ENCODE measurements around the gene SP8. TPM values are rescaled to one million over a fixed set of nuclear protein-coding genes. Genes with fewer than 3 reads are reported as not detected.

SP8 gene
- total and polyA plus RNA-seq, 9 of the 15 experiments (the other 6 are each of a cell fraction or from before 2014, with no cell fraction given): 0.04 to 1.2 (median 0.19) TPM

- TF ChIP-seq ID3 (CRISPR knock-in tag; IDR thresholded peaks at IDR 0.05): no peak
- TF ChIP-seq ID3 (tag; IDR thresholded peaks at IDR 0.05): no peak
- TF ChIP-seq PKNOX1 (IDR thresholded peaks at IDR 0.05): no peak
- no peak for TF ChIP-seq ZNF76 (CRISPR knock-in tag; IDR thresholded peaks at IDR 0.05; ENCODE audit: borderline replicate concordance)
- TF ChIP-seq ZNF316 (IDR thresholded peaks at IDR 0.05): no peak
- no peak for TF ChIP-seq ZNF707 (CRISPR knock-in tag; conservative IDR thresholded peaks at IDR 0.05)
- no peak for TF ChIP-seq HDAC2 (IDR thresholded peaks at IDR 0.05)
- TF ChIP-seq ZBTB12 (CRISPR knock-in tag; IDR thresholded peaks at IDR 0.05): no peak
Observed at GRCh38 chr7:20831956-20832355, 45.3 kb upstream of the SP8 start (continued).

GRCh38 chr7:20831451-20831850, 44.8 kb upstream of the SP8 start:
- DNase-seq (ENCODE audit: extremely low read depth in 1 of 4, low spot score in 3 of 4) (no peak), ATAC-seq (no peak), FAIRE-seq (no peak)
- H3K9me1 ChIP-seq (ENCODE audit: control insufficient read depth, insufficient read depth, low read length): no peaks in the 10 kb centered on the region
- CTCF ChIA-PET (ENCODE audit: low intra/inter-chr PET ratio): no interaction called here
- no peak overlapping the region for H3K4me2 ChIP-seq (ENCODE audit: insufficient read depth, low read length)
- no peaks in the 10 kb centered on the region for H4K20me1 ChIP-seq (replicated peaks; ENCODE audit: control insufficient read depth, insufficient read depth, low read length)
- no peak overlapping the region for H3K9ac ChIP-seq (ENCODE audit: insufficient read depth in 1 of 2, low read depth in 2 of 2, low read length in 2 of 2)
- H3K79me2 ChIP-seq (ENCODE audit: control insufficient read depth, insufficient read depth, low read length): no peaks in the 10 kb centered on the region; the same call in 2 of the 3 replicates
- H3K27ac ChIP-seq (ENCODE audit: extremely low read depth, low read depth, low read length): no peak overlapping the region
- H2AFZ ChIP-seq (ENCODE audit: low read depth, low read length): no peak overlapping the region
- H3K4me1 ChIP-seq (replicated peaks in 1 of 2; ENCODE audit: control insufficient read depth in 2 of 2, insufficient read depth in 2 of 2, low read length in 2 of 2): peaks cover 0 to 8% of the 10 kb centered on the region in 2 experiments; a peak in 1 of 5 replicates
- in situ Hi-C loops (cut with MboI): no loop called here
- no peaks in the 10 kb centered on the region for H3K27me3 ChIP-seq (ENCODE audit: control insufficient read depth in 2 of 2, insufficient read depth in 2 of 2, low read length in 2 of 2)
- no peaks in the 10 kb centered on the region for H3K36me3 ChIP-seq (ENCODE audit: control insufficient read depth, insufficient read depth, low read length)
- 0 out of 2 replicates have a peak, but pooled peaks cover 1% of the 10 kb centered on the region for H3K9me3 ChIP-seq (replicated peaks; ENCODE audit: control insufficient read depth, insufficient read depth, low read depth, low read length)
- no peak overlapping the region for H3K4me3 ChIP-seq
- intact Hi-C loops (cut with micrococcal nuclease): no loop called here
- POLR2A ChIA-PET: interaction anchor here (1.2 kb wide), 1 partner anchor 147 kb away, joined by 3 read pairs; no protein-coding TSS in a partner anchor
- no TSS peak for BruUV-seq (replicated peaks)
- TF ChIP-seq HBP1 (CRISPR knock-in tag; IDR thresholded peaks at IDR 0.05) (no peak), NFATC3 (IDR thresholded peaks at IDR 0.05) (no peak), HCFC1 (IDR thresholded peaks at IDR 0.05; ENCODE audit: low read depth, low read length) (no peak), HIVEP1 (CRISPR knock-in tag; IDR thresholded peaks at IDR 0.05) (no peak), ZNF224 (CRISPR knock-in tag; IDR thresholded peaks at IDR 0.05) (no peak), SFPQ (IDR thresholded peaks at IDR 0.05; ENCODE audit: low read depth, low read length) (no peak), CCAR2 (IDR thresholded peaks at IDR 0.05; ENCODE audit: low read depth, low read length) (no peak), TAF7 (tag; IDR thresholded peaks at IDR 0.05) (no peak), TCFL5 (CRISPR knock-in tag; conservative IDR thresholded peaks at IDR 0.05) (no peak), ZNF780A (CRISPR knock-in tag; IDR thresholded peaks at IDR 0.05) (no peak)
